Measurements from ENCODE around the gene SIL1. TPM values are rescaled to one million over a fixed set of nuclear protein-coding genes. Genes with fewer than 3 reads are reported as not detected.

The SIL1 gene
- polyA plus RNA-seq, 2 donors: 27.2 to 31.7 TPM

DNA sequence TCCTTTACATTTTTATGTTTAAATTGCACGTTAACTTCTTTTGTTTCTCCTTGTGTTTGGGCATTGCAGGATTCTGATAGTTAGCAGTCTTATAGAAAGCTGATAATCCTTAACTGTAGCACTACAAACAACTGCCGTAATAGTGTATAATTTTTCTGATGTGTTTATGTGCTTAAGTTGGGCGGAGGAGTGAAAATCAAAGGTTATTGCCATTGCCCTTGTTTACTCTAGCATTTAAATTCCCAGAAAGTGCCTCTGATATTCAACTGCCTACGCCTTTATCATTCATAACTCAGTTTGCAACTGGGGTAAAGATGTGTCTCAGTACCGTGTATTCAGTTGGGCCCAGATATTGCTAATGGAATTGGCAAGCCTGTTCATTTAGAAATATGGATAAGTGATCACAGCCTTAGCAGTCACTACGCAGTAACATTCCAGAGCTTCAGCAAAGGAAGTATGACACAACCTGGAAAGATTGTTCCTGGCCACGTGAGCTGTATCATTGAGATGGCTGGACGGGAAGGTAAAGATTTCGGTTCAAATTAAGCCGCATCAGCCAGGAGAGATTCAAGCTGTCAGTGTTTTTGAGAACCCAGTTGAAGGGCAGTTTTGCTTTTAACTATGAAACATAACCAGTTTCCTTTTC, 294.9 kb downstream of the SIL1 start:
- 78 to 83% methylated on average over 10 of the region's 10 CpGs for WGBS, 2 donors
- H3K27me3 ChIP-seq (ENCODE audit: control insufficient read depth in 1 of 2, insufficient read depth in 2 of 2, low read length in 2 of 2): no peaks in the 10 kb centered on the region
- H3K4me3 ChIP-seq (ENCODE audit: low read depth in 1 of 2, low read length in 2 of 2): no peak overlapping the region
- H3K36me3 ChIP-seq (ENCODE audit: control insufficient read depth in 2 of 2, insufficient read depth in 2 of 2, low read length in 1 of 2): peaks cover 3 to 10% of the 10 kb centered on the region in 2 donors
- H3K9me3 ChIP-seq (ENCODE audit: control insufficient read depth in 2 of 2, insufficient read depth in 1 of 2, low read depth in 1 of 2, low read length in 1 of 2): no peaks in the 10 kb centered on the region
- no peak overlapping the region for H3K27ac ChIP-seq (ENCODE audit: low read depth in 2 of 2, low read length in 1 of 2)
- no peaks in the 10 kb centered on the region for H3K4me1 ChIP-seq (ENCODE audit: control insufficient read depth in 2 of 2, insufficient read depth in 2 of 2, low read length in 1 of 2)

DNA sequence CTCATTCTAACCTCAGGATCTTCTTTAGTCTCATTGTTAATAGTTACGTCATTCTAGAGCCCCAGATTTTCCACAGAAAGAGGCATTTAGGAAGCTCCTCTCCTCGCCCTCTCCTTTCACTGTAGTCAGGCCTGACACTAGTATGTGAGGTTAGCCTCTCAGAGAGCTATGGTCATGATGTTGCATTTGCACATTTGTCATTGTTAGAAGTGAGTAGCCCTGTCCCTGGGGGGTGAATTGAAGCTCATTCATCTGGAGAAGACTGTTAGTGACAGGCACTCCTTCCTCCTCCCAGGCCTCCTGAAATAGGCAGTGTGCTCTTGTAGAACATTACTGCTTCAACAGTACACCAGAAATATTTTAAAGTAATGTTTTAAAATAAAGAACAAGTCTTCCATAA, 296.5 kb downstream of the SIL1 start:
- H3K27ac ChIP-seq (ENCODE audit: low read depth in 2 of 2, low read length in 1 of 2): no peak overlapping the region
- WGBS, 2 donors: 93 to 94% methylated on average over 2 of the region's 2 CpGs
- peaks cover 3 to 10% of the 10 kb centered on the region in 2 donors for H3K36me3 ChIP-seq (ENCODE audit: control insufficient read depth in 2 of 2, insufficient read depth in 2 of 2, low read length in 1 of 2)

DNA sequence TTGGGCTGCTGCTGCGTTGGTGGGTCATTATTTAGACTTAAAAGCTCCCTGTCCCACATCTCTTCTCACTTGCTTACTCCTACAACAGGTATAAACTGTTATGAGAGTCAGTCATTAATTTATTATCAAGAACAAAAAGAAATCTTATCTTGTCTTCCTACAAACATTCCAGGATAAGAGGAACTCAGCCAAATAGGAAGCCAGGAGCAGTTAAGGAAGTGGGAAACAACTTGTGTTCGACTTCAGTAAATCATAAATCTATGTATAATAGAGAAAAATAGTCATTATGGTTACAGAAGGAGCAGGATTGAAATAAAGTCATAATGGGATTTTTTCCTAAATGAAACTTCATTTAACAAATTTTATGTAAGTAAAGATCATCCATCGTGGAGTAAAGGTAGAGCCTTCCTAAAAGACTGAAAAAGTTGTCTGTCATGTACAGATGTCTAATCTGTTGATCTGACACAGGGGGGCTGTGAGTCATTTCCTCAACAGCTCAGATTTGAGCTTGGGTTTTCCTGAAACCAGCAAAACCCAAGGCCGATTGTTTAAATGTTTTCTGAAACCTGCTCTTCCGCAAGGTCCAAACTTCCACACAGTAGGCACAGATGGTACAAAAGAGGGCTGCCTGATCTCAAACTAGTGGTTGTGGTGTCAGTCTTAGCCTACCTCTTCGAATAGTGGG, 297.7 kb downstream of the SIL1 start:
- Histone ChIP-seq H3K4me1 (ENCODE audit: control insufficient read depth in 2 of 2, insufficient read depth in 2 of 2, low read length in 1 of 2) (no peaks in the 10 kb centered on the region), H3K9me3 (ENCODE audit: control insufficient read depth in 2 of 2, insufficient read depth in 1 of 2, low read depth in 1 of 2, low read length in 1 of 2) (no peaks in the 10 kb centered on the region), H3K27ac (ENCODE audit: low read depth in 2 of 2, low read length in 1 of 2) (no peak overlapping the region), H3K36me3 (ENCODE audit: control insufficient read depth in 2 of 2, insufficient read depth in 2 of 2, low read length in 1 of 2) (peaks cover 3 to 10% of the 10 kb centered on the region in 2 donors), H3K4me3 (ENCODE audit: low read depth in 1 of 2, low read length in 2 of 2) (no peak overlapping the region), H3K27me3 (ENCODE audit: control insufficient read depth in 1 of 2, insufficient read depth in 2 of 2, low read length in 2 of 2) (no peaks in the 10 kb centered on the region)
- WGBS, 2 donors: 70 to 75% methylated on average over 6 of the region's 6 CpGs

More for the DNA sequence above, 296.5 kb downstream of the SIL1 start:
- no peaks in the 10 kb centered on the region for H3K27me3 ChIP-seq (ENCODE audit: control insufficient read depth in 1 of 2, insufficient read depth in 2 of 2, low read length in 2 of 2)
- H3K9me3 ChIP-seq (ENCODE audit: control insufficient read depth in 2 of 2, insufficient read depth in 1 of 2, low read depth in 1 of 2, low read length in 1 of 2): no peaks in the 10 kb centered on the region
- no peaks in the 10 kb centered on the region for H3K4me1 ChIP-seq (ENCODE audit: control insufficient read depth in 2 of 2, insufficient read depth in 2 of 2, low read length in 1 of 2)
- H3K4me3 ChIP-seq (ENCODE audit: low read depth in 1 of 2, low read length in 2 of 2): no peak overlapping the region

DNA sequence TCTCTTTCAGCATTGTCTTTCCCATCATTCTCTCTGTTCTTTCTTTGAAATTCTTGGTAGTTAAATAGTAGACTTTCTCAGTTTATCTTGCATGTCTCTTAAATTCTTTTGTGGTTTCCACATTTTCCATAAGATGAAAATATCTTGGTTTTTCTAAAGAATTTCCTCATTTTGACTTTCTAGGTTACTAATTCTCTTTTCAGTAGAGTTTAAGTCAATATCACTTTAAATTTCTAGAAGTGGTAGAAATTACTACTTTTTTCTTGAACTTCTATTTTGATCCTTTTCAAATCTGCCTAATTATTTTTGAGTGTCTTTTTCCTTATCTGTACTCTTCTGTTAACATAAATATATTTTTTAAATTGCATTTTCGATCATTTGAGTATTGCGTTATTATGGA, 299.4 kb downstream of the SIL1 start:
- no peaks in the 10 kb centered on the region for H3K27me3 ChIP-seq (ENCODE audit: control insufficient read depth in 1 of 2, insufficient read depth in 2 of 2, low read length in 2 of 2)
- H3K9me3 ChIP-seq (ENCODE audit: control insufficient read depth in 2 of 2, insufficient read depth in 1 of 2, low read depth in 1 of 2, low read length in 1 of 2): no peaks in the 10 kb centered on the region
- H3K4me1 ChIP-seq (ENCODE audit: control insufficient read depth in 2 of 2, insufficient read depth in 2 of 2, low read length in 1 of 2): no peaks in the 10 kb centered on the region
- peaks cover 0 to 7% of the 10 kb centered on the region in 2 donors for H3K36me3 ChIP-seq (ENCODE audit: control insufficient read depth in 2 of 2, insufficient read depth in 2 of 2, low read length in 1 of 2)
- no peak overlapping the region for H3K4me3 ChIP-seq (ENCODE audit: low read depth in 1 of 2, low read length in 2 of 2)
- WGBS, 2 donors: 95 to 99% methylated on average over 2 of the region's 2 CpGs
- no peak overlapping the region for H3K27ac ChIP-seq (ENCODE audit: low read depth in 2 of 2, low read length in 1 of 2)

DNA sequence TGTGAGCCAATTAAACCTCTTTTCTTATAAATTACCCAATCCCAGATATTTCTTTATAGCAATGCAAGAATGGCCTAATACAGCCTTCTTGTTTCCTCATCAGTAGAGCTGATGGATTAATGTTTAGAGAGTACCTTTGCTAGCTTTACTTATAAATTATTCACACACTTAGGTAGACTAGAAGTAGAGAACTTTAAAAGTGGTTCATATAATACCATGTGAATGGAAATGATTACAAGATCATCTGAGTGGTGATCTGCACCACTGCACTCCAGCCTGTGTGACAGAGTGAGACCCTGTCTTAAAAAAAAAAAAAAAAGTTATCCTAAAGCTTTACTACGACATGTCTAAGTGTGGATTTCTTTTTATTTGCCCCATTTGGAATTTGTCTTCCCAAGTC, 299.9 kb downstream of the SIL1 start:
- no peak overlapping the region for H3K4me3 ChIP-seq (ENCODE audit: low read depth in 1 of 2, low read length in 2 of 2)
- peaks cover 0 to 5% of the 10 kb centered on the region in 2 donors for H3K36me3 ChIP-seq (ENCODE audit: control insufficient read depth in 2 of 2, insufficient read depth in 2 of 2, low read length in 1 of 2)
- no peaks in the 10 kb centered on the region for H3K4me1 ChIP-seq (ENCODE audit: control insufficient read depth in 2 of 2, insufficient read depth in 2 of 2, low read length in 1 of 2)
- no peaks in the 10 kb centered on the region for H3K9me3 ChIP-seq (ENCODE audit: control insufficient read depth in 2 of 2, insufficient read depth in 1 of 2, low read depth in 1 of 2, low read length in 1 of 2)
- WGBS, 2 donors: 98 to 100% methylated on average over 1 of the region's 1 CpG
- H3K27ac ChIP-seq (ENCODE audit: low read depth in 2 of 2, low read length in 1 of 2): no peak overlapping the region
- no peaks in the 10 kb centered on the region for H3K27me3 ChIP-seq (ENCODE audit: control insufficient read depth in 1 of 2, insufficient read depth in 2 of 2, low read length in 2 of 2)

Other genes with a start within 250 kb of the SIL1 start
- gene MATR3, start 95.4 kb upstream of the SIL1 start, polyA plus RNA-seq: 10 to 100 TPM; 54.3 to 77.2 TPM
- gene PAIP2, start 143.5 kb upstream of the SIL1 start, polyA plus RNA-seq: 10 to 100 TPM; 37.4 to 53.6 TPM
- gene SLC23A1, start 184.9 kb upstream of the SIL1 start, polyA plus RNA-seq: under 1 TPM; 0.01 to 0.12 TPM
- gene MZB1, start 191.5 kb upstream of the SIL1 start, polyA plus RNA-seq: under 1 TPM; 0.47 to 0.67 TPM
- gene PROB1, start 196.7 kb upstream of the SIL1 start, polyA plus RNA-seq: under 1 TPM; 0.41 to 0.48 TPM
- 1 to 10 TPM; 5.9 to 6.0 TPM for gene SPATA24, start 205.7 kb upstream of the SIL1 start, polyA plus RNA-seq
- gene DNAJC18, start 241.2 kb upstream of the SIL1 start, polyA plus RNA-seq: 1 to 10 TPM; 2.2 to 2.4 TPM

Measured in esophagus (tissue), 2 donors.